DOHH2 (cell line): ENCODE measurements around the gene XRCC3.

Experiments
- H3F3A ChIP-seq: fragments of 200-600 bp; sonication (generic), shearing (Covaris generic); 2 replicates; pipeline ENCODE4 v1.6.0; 2016; ENCODE audit warnings: antibody characterized with exemption, mild to moderate bottlenecking; ENCODE audit not compliant: control insufficient read depth, insufficient read depth
- H3K27ac ChIP-seq: fragments of 200-600 bp; sonication (generic); 2 replicates; pipeline ENCODE4 v1.5.1; 2014; ENCODE audit warnings: low read depth, mild to moderate bottlenecking, low read length, moderate library complexity
- H3K27me3 ChIP-seq: fragments of 200-600 bp; sonication (generic); 2 replicates; pipeline ENCODE4 v1.6.1; 2014; ENCODE audit warnings: mild to moderate bottlenecking, low read length, mixed read lengths; ENCODE audit not compliant: control insufficient read depth
- H3K36me3 ChIP-seq: fragments of 200-600 bp; sonication (generic); 2 replicates; pipeline ENCODE4 v1.6.1; 2014; ENCODE audit warnings: mild to moderate bottlenecking, low read length, moderate library complexity, mixed read lengths; ENCODE audit not compliant: control insufficient read depth
- H3K4me1 ChIP-seq: fragments of 200-600 bp; sonication (generic); 2 replicates; pipeline ENCODE4 v1.6.1; 2014; ENCODE audit warnings: mild to moderate bottlenecking, low read length, mixed read lengths; ENCODE audit not compliant: control insufficient read depth
- H3K4me2 ChIP-seq: fragments of 200-600 bp; sonication (generic); 2 replicates; pipeline ENCODE4 v1.6.0; 2014; ENCODE audit warnings: mild to moderate bottlenecking, low read length, moderate library complexity
- H3K4me3 ChIP-seq: fragments of 200-600 bp; sonication (generic); 2 replicates; pipeline ENCODE4 v1.5.1; 2014; ENCODE audit warnings: mild to moderate bottlenecking, low read length, mixed read lengths
- H3K79me2 ChIP-seq: fragments of 200-600 bp; sonication (generic); 2 replicates; pipeline ENCODE4 v1.6.1; 2014; ENCODE audit warnings: mild to moderate bottlenecking, low read length, mixed read lengths; ENCODE audit not compliant: control insufficient read depth
- H3K9me2 ChIP-seq: fragments of 200-600 bp; sonication (generic); replicated peaks from 2 replicates; pipeline ENCODE4 v1.6.1; 2014; ENCODE audit warnings: mild to moderate bottlenecking, low read length, mixed read lengths; ENCODE audit not compliant: control insufficient read depth
- H3K9me3 ChIP-seq: fragments of 200-600 bp; sonication (generic); 2 replicates; pipeline ENCODE4 v1.6.1; 2014; ENCODE audit warnings: antibody characterized with exemption, low read length, mixed read lengths; ENCODE audit not compliant: control insufficient read depth, insufficient read depth
- H4K20me1 ChIP-seq: fragments of 200-600 bp; sonication (generic); 2 replicates; pipeline ENCODE4 v1.6.0; 2014; ENCODE audit warnings: low read depth, mild to moderate bottlenecking, antibody characterized with exemption, low read length, moderate library complexity; ENCODE audit not compliant: control insufficient read depth, insufficient read depth
- CTCF ChIP-seq: fragments of 200-600 bp; sonication (generic); IDR thresholded peaks from one replicate; pipeline ENCODE4 v1.5.1; 2014; ENCODE audit warnings: antibody characterized with exemption, mild to moderate bottlenecking, low read depth, low read length; ENCODE audit not compliant: poor library complexity, severe bottlenecking
- EZH2phosphoT487 ChIP-seq: fragments of 200-600 bp; sonication (generic); IDR thresholded peaks from 2 replicates; pipeline ENCODE4 v1.6.1; 2017; ENCODE audit warnings: borderline replicate concordance, mild to moderate bottlenecking, antibody characterized with exemption, low read length, moderate library complexity, mixed read lengths

XRCC3 gene

GRCh38 chr14:103702497-103703432 lies 12.5 kb downstream of the XRCC3 start:
- peaks cover 93% of the 10 kb centered on the region for H3K36me3 ChIP-seq
- no peak overlapping the region for H3K4me3 ChIP-seq
- no peaks in the 10 kb centered on the region for H3K9me3 ChIP-seq
- peaks cover 6% of the 10 kb centered on the region; the same call in 1 of the 2 replicates for H3F3A ChIP-seq
- no peak for TF ChIP-seq CTCF
- TF ChIP-seq EZH2phosphoT487 = no peak
- no peaks in the 10 kb centered on the region for H3K9me2 ChIP-seq
- H3K4me2 ChIP-seq = 0 out of 2 replicates have a peak overlapping the region, but pooled peaks have one; percentile 34
- H3K4me1 ChIP-seq = peaks cover 58% of the 10 kb centered on the region
- H3K27ac ChIP-seq = peak overlapping the region; percentile 57
- H3K79me2 ChIP-seq = peaks cover 32% of the 10 kb centered on the region
- no peaks in the 10 kb centered on the region; the same call in 1 of the 2 replicates for H4K20me1 ChIP-seq
- H3K27me3 ChIP-seq = no peaks in the 10 kb centered on the region

GRCh38 chr14:103702095-103702494 lies 13.2 kb downstream of the XRCC3 start:
- no peaks in the 10 kb centered on the region for H3K9me2 ChIP-seq
- no peaks in the 10 kb centered on the region for H3K9me3 ChIP-seq
- peaks cover 8% of the 10 kb centered on the region for H3F3A ChIP-seq
- H3K79me2 ChIP-seq = peaks cover 38% of the 10 kb centered on the region
- H3K4me1 ChIP-seq = peaks cover 64% of the 10 kb centered on the region
- H3K36me3 ChIP-seq = peaks cover 93% of the 10 kb centered on the region
- H3K27ac ChIP-seq = peak overlapping the region; percentile 57
- no peaks in the 10 kb centered on the region for H3K27me3 ChIP-seq
- no peaks in the 10 kb centered on the region; the same call in 1 of the 2 replicates for H4K20me1 ChIP-seq
- H3K4me3 ChIP-seq = no peak overlapping the region
- TF ChIP-seq EZH2phosphoT487 (no peak), CTCF (no peak)
- H3K4me2 ChIP-seq = peak overlapping the region; percentile 34

GRCh38 chr14:103700753-103701490 lies 14.3 kb downstream of the XRCC3 start:
- TF ChIP-seq EZH2phosphoT487 = no peak
- TF ChIP-seq CTCF = no peak
- H3K9me2 ChIP-seq = no peaks in the 10 kb centered on the region
- peak overlapping the region; percentile 34 for H3K4me2 ChIP-seq
- peaks cover 76% of the 10 kb centered on the region for H3K4me1 ChIP-seq
- no peak overlapping the region for H3K4me3 ChIP-seq
- peak overlapping the region; percentile 57 for H3K27ac ChIP-seq
- no peaks in the 10 kb centered on the region; the same call in 1 of the 2 replicates for H4K20me1 ChIP-seq
- peaks cover 47% of the 10 kb centered on the region for H3K79me2 ChIP-seq
- H3K36me3 ChIP-seq = peaks cover 92% of the 10 kb centered on the region
- H3F3A ChIP-seq = peaks cover 19% of the 10 kb centered on the region
- no peaks in the 10 kb centered on the region for H3K27me3 ChIP-seq
- H3K9me3 ChIP-seq = no peaks in the 10 kb centered on the region
